Measurements from ENCODE around the gene GNLY. TPM values are rescaled to one million over a fixed set of nuclear protein-coding genes. Genes with fewer than 3 reads are reported as not detected.

The GNLY gene
- total RNA-seq: not detected in 2 replicates

GRCh38 chr2:85694052-85695025, at the start of gene GNLY:
GNLY (plus strand) TSS chr2:85694358; CDS start chr2:85694419, 61 bp downstream.

DNA sequence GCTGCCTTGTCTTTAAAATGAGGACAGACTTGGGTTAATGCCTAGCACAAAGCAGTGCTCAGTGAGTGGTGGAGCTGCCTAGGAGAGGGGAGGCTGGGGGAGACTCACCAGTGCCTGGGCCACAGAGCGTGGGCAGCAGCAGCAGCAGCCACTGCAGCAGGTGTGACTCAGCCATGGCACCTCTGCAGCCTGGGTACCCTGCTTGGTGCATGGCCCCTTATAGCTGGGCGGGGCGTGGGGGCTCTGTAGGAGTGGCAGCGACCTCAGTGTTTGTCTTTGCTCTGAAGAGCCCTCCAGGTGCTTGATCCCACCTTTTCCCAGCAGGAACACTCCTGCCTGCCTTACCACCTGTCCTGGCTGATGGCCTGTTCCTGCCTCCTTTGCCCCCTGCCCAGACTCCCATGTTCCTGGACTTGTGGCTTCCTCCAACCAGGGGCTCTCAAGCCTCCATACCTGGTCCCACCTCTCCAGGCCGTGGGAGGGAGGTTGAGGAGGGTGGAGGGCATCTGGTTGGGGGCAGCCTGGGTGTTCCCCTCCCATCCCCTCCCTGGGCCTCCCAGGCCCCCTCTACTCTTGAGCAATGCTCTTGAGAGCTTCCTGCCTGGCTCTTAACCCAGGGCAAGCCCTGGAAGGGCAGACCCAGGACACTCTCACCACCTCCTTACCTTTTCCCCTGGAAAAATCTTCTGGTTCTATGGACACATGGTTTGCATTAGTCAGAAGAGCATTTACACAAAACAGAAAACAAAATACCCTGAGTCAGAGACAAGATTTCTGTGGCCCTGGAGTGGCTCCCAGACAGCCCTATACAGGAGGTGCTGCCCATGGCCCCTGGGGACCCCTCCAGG, 25.9 kb upstream of the GNLY start, which contains the start of gene SFTPB:
TSS of gene SFTPB (minus strand) at position 191 of the 848 bp plus-strand sequence. CDS start at position 175, 16 bp downstream.

Other genes with a start within 250 kb of the GNLY start
- gene MAT2A, start 155.2 kb upstream of the GNLY start, total RNA-seq: 49.4 and 75.9 TPM in 2 replicates
- 27.3 and 35.4 TPM in 2 replicates for gene GGCX, start 132.9 kb upstream of the GNLY start, total RNA-seq
- gene VAMP8, start 116.8 kb upstream of the GNLY start, total RNA-seq: 36.2 and 42.2 TPM in 2 replicates
- gene VAMP5, start 109.9 kb upstream of the GNLY start, total RNA-seq: 4.1 TPM in 1 of 2 replicates, not detected in the other
- gene RNF181, start 98.6 kb upstream of the GNLY start, total RNA-seq: 221 and 249 TPM in 2 replicates
- 10.7 and 12.8 TPM in 2 replicates for gene TMEM150A, start 91.7 kb upstream of the GNLY start, total RNA-seq
- 16.0 and 20.0 TPM in 2 replicates for gene C2orf68, start 82.3 kb upstream of the GNLY start, total RNA-seq
- 32.8 and 36.4 TPM in 2 replicates for gene USP39, start 78.2 kb upstream of the GNLY start, total RNA-seq
- not detected in 2 replicates for gene SFTPB, start 26.2 kb upstream of the GNLY start, total RNA-seq
- 0.96 TPM in 1 of 2 replicates, not detected in the other for gene ATOH8, start 59.6 kb downstream of the GNLY start, total RNA-seq
- gene ST3GAL5, start 194.6 kb downstream of the GNLY start, total RNA-seq: 13.6 and 14.2 TPM in 2 replicates